DMS114 treated with DMSO at 0.1 percent for 48 hours (cell line): Measurements from ENCODE around the gene ZNF507.
"Not testable (repeated sequence)": the region's sequence is repeated elsewhere in the genome, so short reads cannot be mapped to it uniquely, and the experiment has no call there.

Source experiments
- DNase-seq: peaks from one replicate; lab custom pipeline; 2025; ENCODE audit not compliant: unreplicated experiment; lab: John Stamatoyannopoulos, UW

ZNF507 gene

GRCh38 chr19:32406161-32407003 lies 61.0 kb downstream of the ZNF507 start:
- DNase-seq: no peak

DNA sequence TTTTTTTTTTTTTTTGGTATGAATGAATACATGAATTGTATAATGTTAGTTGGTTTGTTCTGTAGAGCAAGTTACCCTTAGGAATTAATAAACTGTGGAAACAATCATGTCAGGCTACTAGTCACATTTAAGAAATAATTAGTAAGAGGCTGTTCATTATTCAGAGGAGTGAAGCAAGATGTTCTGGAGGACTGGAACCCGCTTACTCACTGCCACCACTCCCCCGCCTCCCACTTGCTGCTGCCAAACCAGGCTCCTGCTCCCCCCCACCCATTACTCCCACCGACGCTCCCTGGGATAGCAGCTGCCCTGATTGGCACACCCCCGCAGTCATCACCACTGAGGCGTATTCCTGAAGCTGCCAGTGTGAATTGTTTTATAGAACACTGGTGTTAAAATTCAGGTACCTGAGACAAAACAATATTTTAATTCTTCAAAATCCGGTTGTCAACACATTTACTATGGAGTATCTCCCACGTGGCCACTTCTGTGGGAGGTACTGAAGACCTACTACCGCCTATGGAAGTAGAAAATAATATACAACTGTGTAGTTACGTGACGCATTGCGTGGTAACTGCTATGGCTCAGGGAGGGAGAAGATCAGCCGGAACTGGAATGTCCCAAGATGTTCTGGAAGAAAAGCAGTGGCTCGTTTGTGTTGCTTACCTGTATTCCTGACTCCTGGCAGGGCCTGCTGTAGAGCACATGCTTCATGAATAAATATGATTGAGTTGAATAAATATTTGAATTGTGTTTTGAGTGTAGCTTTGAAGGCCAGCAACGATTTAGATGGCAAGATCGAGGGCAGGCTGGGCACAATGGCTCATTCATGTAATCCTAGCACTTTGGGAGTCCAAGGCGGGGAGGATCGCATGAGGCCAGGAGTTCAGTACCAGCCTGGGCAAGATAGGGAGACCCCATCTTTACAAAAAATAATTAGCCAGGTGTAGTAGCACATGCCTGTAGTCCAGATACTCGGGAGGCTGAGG lies 61.9 kb downstream of the ZNF507 start:
- no peak for DNase-seq

GRCh38 chr19:32415246-32415645 lies 69.8 kb downstream of the ZNF507 start:
- DNase-seq: no peak

DNA sequence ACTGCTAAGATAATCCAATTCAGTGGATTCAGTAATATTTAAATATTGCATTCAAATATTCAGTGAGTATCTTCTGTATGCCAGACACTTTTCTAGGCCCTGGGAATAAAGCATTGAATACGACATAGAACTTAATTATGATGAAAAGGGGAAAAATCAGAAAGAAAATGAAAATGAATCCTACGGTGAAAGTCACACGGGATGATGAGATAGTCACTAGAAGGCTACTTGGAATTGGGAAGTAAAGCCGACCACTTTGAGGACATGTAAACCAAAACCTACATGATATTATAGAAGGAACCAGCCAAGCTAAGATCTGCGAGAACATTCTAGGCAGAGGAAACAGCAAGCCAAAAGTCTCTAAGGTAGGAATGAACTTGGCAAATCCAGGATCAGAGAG lies 70.3 kb downstream of the ZNF507 start:
- DNase-seq: no peak

DNA sequence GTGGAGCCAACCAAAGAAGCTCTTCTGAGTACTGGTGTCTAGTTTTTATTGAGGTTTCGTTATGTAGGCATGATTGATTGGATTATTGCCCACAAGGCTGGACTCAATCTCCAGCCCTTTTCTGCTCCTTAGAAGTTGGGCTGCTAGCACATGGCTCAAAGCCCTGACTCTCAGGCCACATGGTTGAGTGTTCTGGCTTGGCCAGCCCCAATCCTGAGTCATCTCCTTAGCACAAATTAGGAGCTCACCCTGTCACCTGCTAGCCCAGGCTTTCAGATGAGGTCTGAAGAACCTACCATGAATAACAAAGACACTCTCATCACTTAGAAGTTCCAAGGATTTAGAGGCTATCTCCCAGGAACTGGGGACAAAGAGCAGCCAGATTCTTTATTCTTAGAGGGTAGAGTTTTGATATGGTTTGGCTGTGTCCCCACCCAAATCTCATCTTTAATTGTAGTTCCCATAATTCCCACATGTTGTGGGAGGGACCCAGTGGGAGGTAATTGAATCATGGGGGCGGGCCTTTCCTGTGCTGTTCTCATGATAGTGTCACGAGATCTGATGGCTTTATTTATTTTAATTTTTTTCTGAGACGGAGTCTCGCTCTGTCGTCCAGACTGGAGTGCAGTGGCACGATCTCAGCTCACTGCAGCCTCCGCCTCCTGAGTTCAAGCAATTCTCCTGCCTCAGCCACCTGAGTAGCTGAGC lies 71.5 kb downstream of the ZNF507 start:
- no peak for DNase-seq

GRCh38 chr19:32418155-32418554 lies 72.7 kb downstream of the ZNF507 start:
- no peak for DNase-seq

- DNase-seq: no peak
Measured at GRCh38 chr19:32421589-32422361, 76.4 kb downstream of the ZNF507 start.

- DNase-seq: no peak
Measured at GRCh38 chr19:32422435-32422834, 77.0 kb downstream of the ZNF507 start.

DNA sequence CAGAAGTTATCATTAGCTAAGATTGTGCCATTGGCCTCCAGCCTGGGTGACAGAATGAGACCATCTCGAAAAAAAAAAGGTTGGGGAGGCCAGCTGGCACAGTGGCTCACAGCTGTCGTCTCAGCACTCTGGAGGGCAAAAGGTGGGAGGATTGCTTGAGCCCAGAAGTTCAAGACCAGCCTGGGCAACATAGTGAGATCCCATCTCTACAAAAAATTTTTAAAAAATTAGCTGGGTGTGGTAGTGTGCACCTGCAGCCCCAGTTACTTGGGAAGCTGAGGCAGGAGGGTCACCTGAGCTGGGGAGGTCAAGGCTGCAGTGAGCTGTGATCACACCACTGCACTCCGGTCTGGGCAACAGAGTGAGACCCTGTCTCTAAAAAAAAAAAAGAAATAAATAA lies 78.5 kb downstream of the ZNF507 start:
- DNase-seq: not testable (repeated sequence)

DNA sequence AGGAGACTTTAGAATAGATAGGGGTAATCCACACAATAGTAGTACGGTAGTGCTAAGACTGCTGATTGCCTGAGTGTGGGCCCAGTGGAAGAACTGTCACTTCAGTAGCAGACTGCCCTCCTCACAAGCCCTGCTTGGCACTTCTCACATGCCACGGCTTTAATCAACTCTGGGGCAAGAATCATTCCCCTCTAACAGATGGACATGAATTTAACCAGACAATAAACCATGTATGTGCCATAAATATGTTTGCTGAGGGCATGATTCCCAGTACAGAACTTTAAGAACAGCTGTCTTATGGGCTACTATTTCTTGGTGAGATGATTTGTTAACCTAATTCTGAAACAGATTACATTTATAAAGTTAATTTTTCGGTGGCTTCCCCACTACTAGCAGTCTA lies 82.1 kb downstream of the ZNF507 start:
- no peak for DNase-seq

DNA sequence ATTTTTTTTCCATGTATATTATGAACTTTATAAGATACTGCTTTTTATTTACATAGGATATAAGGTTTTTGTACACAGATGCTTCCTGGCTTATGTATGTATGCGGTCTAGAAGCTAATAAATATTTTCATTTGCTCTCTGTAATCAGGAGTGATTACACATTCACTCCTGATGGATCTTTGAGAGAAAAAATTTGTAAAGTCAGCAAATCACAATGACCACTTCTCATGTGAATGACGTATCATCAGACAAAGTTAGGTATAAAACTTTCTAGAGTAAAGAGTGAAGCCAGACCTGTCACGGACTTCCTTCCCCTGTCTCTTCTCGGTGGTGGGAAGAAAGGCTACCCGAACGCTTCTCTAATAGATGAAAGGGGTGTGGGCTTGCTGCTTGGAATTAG lies 91.3 kb downstream of the ZNF507 start:
- DNase-seq: no peak

GRCh38 chr19:32437096-32437495 lies 91.7 kb downstream of the ZNF507 start:
- no peak for DNase-seq
